Left lung (tissue), 10 donors: Measurements from ENCODE around the gene RAC2. TPM values are rescaled to one million over a fixed set of nuclear protein-coding genes. Genes with fewer than 3 reads are reported as not detected.
A peak's percentile ranks its signal among the peaks of the same experiment; 100 is the strongest.
"Not testable (repeated sequence)": the region's sequence is repeated elsewhere in the genome, so short reads cannot be mapped to it uniquely, and the experiment has no call there.

Experiments used
- ATAC-seq: fragments of 200-7000 bp; cut with Tn5 transposase; one replicate; pipeline ENCODE4 v1.9.1; 2020; ENCODE audit warnings: moderate library complexity
- DNase-seq, 4 donors: peaks; one replicate each; pipeline ENCODE4 v3.0.0-alpha.2; 2013 to 2020
- H3K27ac ChIP-seq, 2 donors: fragments of 200-600 bp; sonication (generic) in 1 of 2; one replicate each; pipeline versions ENCODE4 v1.5.0 to v1.8.0; 2020 to 2021
- H3K27me3 ChIP-seq, 2 donors: fragments of 200-600 bp; sonication (generic) in 1 of 2; one replicate each; pipeline versions ENCODE4 v1.5.0 to v1.8.0; 2020 to 2021
- H3K36me3 ChIP-seq, 2 donors: fragments of 200-600 bp; sonication (generic) in 1 of 2; one replicate each; pipeline versions ENCODE4 v1.5.0 to v1.8.0; 2020 to 2021
- H3K4me1 ChIP-seq, 2 donors: fragments of 200-600 bp; one replicate each; pipeline ENCODE4 v1.8.0; 2021
- H3K4me3 ChIP-seq, 2 donors: fragments of 200-600 bp; sonication (generic) in 1 of 2; one replicate each; pipeline versions ENCODE4 v1.5.0 to v1.8.0; 2020 to 2021; ENCODE audit warnings: mild to moderate bottlenecking in 1 of 2
- H3K9me3 ChIP-seq, 2 donors: fragments of 200-600 bp; sonication (generic) in 1 of 2; one replicate each; pipeline versions ENCODE4 v1.5.0 to v1.8.0; 2020 to 2021
- CTCF ChIP-seq, 2 donors: fragments of 200-600 bp; sonication (generic) in 1 of 2; IDR thresholded peaks; one replicate each; pipeline versions ENCODE4 v1.5.0 to v1.8.0; 2021; ENCODE audit warnings: antibody characterized with exemption in 2 of 2
- intact Hi-C, 2 donors: fragments of 100-400 bp; cut with DNase I; formaldehyde crosslinking; loops; one replicate each; pipeline versions ENCODE4 v1.11.2 to v1.14.2; 2022
- polyA plus RNA-seq, 6 donors: library from polyadenylated mRNA; unstranded; fragments of 120-200 nt; gene quantifications; one replicate each; pipeline ENCODE4 v1.2.1, GENCODE V29; 2013; ENCODE audit not compliant: insufficient read length in 6 of 6
- total RNA-seq, 2 donors: library from RNA; stranded (reverse); fragmentation: NEBNext Ultra II Directional; extraction: Animal tissue kit (Norgen Biotek cat#: 25700); gene quantifications; one replicate each; pipeline ENCODE4 v1.2.1, GENCODE V29; 2021
- donor health status: DM: no; HTN: yes; CAD: no.
- donor health status: DM: no; HTN: no; CAD: no.

RAC2 gene
- total and polyA plus RNA-seq, 8 donors: 6.7 to 77.2 (median 10.1) TPM

GRCh38 chr22:37205046-37205445 lies 39.0 kb downstream of the RAC2 start:
- TF ChIP-seq CTCF (IDR thresholded peaks at IDR 0.05): no peak
- DNase-seq (no peak), ATAC-seq (no peak)
- no peak overlapping the region for H3K27ac ChIP-seq
- intact Hi-C loops: loop anchor here in 1 of 2 donors (10.0 kb wide), 1 partner anchor 130 kb away; no protein-coding TSS in a partner anchor
- H3K4me3 ChIP-seq: no peak overlapping the region
- H3K9me3 ChIP-seq: no peaks in the 10 kb centered on the region
- peaks cover 0 to 2% of the 10 kb centered on the region in 2 donors for H3K4me1 ChIP-seq
- H3K36me3 ChIP-seq: no peaks in the 10 kb centered on the region
- H3K27me3 ChIP-seq: peaks cover 0 to 5% of the 10 kb centered on the region in 2 donors

GRCh38 chr22:37204045-37204655 lies 39.9 kb downstream of the RAC2 start:
- no peak for TF ChIP-seq CTCF (IDR thresholded peaks at IDR 0.05)
- peaks cover 4 to 9% of the 10 kb centered on the region in 2 donors for H3K4me1 ChIP-seq
- no peaks in the 10 kb centered on the region for H3K27me3 ChIP-seq
- DNase-seq (no peak), ATAC-seq (no peak)
- H3K4me3 ChIP-seq: no peak overlapping the region
- intact Hi-C loops: loop anchor here in 1 of 2 donors (10.0 kb wide), 1 partner anchor 129 kb away; no protein-coding TSS in a partner anchor
- H3K36me3 ChIP-seq: no peaks in the 10 kb centered on the region
- no peak overlapping the region for H3K27ac ChIP-seq
- no peaks in the 10 kb centered on the region for H3K9me3 ChIP-seq

GRCh38 chr22:37203354-37204044 lies 40.6 kb downstream of the RAC2 start:
- Histone ChIP-seq H3K27ac (no peak overlapping the region), H3K36me3 (no peaks in the 10 kb centered on the region), H3K9me3 (no peaks in the 10 kb centered on the region), H3K4me1 (peaks cover 4 to 9% of the 10 kb centered on the region in 2 donors), H3K27me3 (no peaks in the 10 kb centered on the region), H3K4me3 (no peak overlapping the region)
- DNase-seq (peak in 1 of 4 donors; percentile 25), ATAC-seq (no peak)
- intact Hi-C loops: loop anchor here in 1 of 2 donors (10.0 kb wide), 1 partner anchor 129 kb away; no protein-coding TSS in a partner anchor
- TF ChIP-seq CTCF (IDR thresholded peaks at IDR 0.05): no peak

- DNase-seq (peak in 2 of 4 donors; percentile 24 to 29), ATAC-seq (no peak)
- no peaks in the 10 kb centered on the region for H3K36me3 ChIP-seq
- intact Hi-C loops: loop anchor here in 1 of 2 donors (10.0 kb wide), 1 partner anchor 128 kb away; no protein-coding TSS in a partner anchor
- TF ChIP-seq CTCF (IDR thresholded peaks at IDR 0.05): no peak
- no peaks in the 10 kb centered on the region for H3K27me3 ChIP-seq
- H3K4me3 ChIP-seq: no peak overlapping the region
- H3K27ac ChIP-seq: no peak overlapping the region
- peaks cover 11 to 17% of the 10 kb centered on the region in 2 donors for H3K4me1 ChIP-seq
- H3K9me3 ChIP-seq: no peaks in the 10 kb centered on the region
These were observed 41.4 kb downstream of the RAC2 start for GRCh38 chr22:37202716-37203115.

- H3K27ac ChIP-seq: no peak overlapping the region
- no peaks in the 10 kb centered on the region for H3K27me3 ChIP-seq
- no peak for ATAC-seq
- H3K9me3 ChIP-seq: no peaks in the 10 kb centered on the region
- DNase-seq: peak in 1 of 4 donors; percentile 20
- H3K4me3 ChIP-seq: no peak overlapping the region
- TF ChIP-seq CTCF (IDR thresholded peaks at IDR 0.05): no peak
- H3K4me1 ChIP-seq: peaks cover 17 to 23% of the 10 kb centered on the region in 2 donors
- intact Hi-C loops: loop anchor here in 1 of 2 donors (10.0 kb wide), 1 partner anchor 127 kb away; no protein-coding TSS in a partner anchor
- H3K36me3 ChIP-seq: no peaks in the 10 kb centered on the region
These were observed 42.0 kb downstream of the RAC2 start for GRCh38 chr22:37202001-37202555.

- not testable (repeated sequence) for ATAC-seq, H3K4me3 ChIP-seq, H3K36me3 ChIP-seq, H3K27ac ChIP-seq, H3K27me3 ChIP-seq, H3K9me3 ChIP-seq
- peak in 1 of 4 donors; percentile 33 for DNase-seq
- intact Hi-C loops: loop anchor here in 1 of 2 donors (10.0 kb wide), 1 partner anchor 127 kb away; no protein-coding TSS in a partner anchor
- peaks cover 24 to 30% of the 10 kb centered on the region in 2 donors for H3K4me1 ChIP-seq
These were observed 42.6 kb downstream of the RAC2 start for GRCh38 chr22:37201443-37201820.
